HG02610 (cell line): Measurements from ENCODE around the gene SUN1.
"Not testable (repeated sequence)": the region's sequence is repeated elsewhere in the genome, so short reads cannot be mapped to it uniquely, and the experiment has no call there.

Experiments
- ATAC-seq: cut with Tn5 transposase; IDR thresholded peaks from one replicate; pipeline ENCODE4 v1.9.1; 2021; ENCODE audit warnings: mild to moderate bottlenecking, moderate library complexity; ENCODE audit not compliant: unreplicated experiment

Gene SUN1

GRCh38 chr7:833601-834258, 1.5 kb downstream of the SUN1 start:
- no peak for ATAC-seq

DNA sequence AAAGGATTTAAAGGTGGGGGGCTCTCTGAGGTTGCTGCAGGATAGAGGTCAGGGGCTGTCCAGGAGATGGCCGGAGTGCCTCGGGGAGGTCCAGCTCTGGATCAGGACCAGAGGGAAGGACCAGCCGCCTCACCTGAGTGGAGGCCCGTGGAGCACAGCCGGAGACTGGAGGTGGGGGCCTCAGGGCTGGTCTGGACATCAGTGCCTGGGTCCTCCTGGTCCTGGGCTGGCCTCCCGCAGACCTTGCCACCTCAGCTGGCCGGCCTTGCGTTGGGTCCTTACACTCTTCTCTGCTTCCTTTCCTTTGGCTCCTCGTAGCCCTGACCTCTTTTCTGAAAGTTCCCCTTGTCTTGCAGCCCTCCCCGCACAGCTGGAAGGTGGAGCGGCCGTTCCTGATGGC, 2.0 kb downstream of the SUN1 start:
- no peak for ATAC-seq

- ATAC-seq: no peak
Measured at GRCh38 chr7:835021-835420, 2.7 kb downstream of the SUN1 start.

DNA sequence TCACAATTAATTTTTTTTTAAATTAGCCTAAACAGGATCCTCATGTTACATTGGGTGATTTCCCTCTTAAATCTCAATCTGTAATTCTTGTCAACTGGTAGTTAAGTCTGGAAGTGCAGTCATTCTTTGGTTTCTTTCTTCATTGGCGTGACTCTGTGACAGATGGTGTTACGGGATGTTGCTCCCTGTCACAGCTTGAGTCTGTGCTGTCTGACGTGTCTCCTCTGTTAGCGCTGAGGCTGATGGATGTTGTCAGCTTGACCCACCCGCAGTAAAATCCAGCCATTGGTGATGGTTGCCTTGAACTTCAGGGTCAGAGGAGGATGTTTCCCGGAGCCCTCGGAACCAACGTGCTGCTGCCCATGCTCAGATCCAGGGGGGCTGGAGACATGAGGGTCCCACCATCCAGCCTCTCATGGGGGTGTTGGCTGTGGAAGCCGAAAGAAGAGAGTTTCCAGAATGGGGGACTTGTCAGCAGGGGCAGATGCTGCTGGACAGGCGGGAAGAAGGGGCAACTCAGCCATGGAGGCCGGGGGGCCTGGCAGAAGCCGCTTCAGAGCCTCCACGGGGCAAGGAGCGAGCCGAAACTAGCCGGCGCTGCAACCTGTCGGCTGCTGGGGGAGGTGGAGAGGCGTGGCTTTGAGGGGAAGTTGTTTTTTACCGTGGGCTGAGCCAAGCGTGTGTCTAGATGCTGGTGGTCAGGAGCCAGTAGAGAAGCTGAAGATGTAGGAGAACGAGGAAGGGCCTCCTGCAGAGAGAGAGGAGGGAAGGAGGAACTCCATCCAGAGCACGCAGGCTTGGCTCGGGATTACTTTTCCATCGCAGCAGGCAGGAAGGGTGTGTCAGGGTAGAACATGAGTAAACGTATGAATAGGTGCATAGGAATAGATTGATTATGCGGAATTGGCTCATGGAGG, 3.5 kb downstream of the SUN1 start:
- peak; percentile 38 for ATAC-seq

DNA sequence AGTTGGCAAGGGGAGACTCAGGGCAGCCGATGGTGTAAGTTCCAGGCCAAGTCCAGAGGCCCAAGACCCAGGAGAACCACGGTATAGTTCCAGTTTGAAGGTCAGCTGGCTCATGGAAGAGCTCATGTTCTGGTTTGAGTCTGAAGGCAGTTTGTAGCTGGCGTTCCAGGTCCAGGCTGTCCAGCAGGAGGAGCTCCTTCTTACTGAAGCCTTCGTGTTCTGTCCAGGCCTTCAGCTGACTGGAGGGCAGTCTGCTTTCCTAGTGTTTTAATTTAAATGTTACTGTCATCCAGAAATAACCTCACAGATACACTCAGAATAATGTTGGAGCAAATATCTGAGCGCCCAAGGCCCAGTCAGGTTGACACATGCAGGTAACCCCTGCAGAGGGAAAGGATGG, 4.2 kb downstream of the SUN1 start:
- ATAC-seq: no peak

GRCh38 chr7:837001-837400, 4.7 kb downstream of the SUN1 start:
- no peak for ATAC-seq

GRCh38 chr7:840001-840600, 7.8 kb downstream of the SUN1 start:
- no peak for ATAC-seq

GRCh38 chr7:841943-842342, 9.7 kb downstream of the SUN1 start:
- no peak for ATAC-seq

DNA sequence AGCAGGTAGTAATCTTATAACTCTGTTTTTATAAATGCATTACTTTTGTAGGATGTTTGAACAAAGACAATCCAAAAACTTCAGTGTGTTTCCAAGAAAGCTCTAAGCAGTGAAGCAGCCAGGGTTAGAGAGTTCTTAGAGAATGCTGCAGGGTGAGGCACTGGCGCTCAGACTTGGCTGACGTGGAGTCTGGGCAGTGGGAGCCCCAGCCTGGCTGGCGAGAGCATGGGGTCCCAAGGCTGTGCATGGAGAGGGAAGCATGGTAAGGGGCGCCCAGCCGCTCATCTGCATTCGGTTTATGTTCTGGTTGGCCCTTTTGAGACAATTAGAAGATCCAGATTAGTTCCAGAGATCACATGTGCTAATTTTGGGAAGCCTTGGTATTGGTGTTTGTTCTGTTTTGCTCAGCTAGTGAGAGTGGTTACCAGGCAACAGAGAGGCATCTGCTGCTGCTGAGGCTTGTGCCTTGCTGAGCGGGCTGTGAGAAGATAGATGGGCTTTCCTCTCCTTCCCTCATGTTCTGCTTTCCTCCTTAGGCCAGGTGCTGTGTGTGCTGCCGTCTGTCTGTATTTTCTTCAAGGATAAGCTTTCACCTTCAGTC, 10.3 kb downstream of the SUN1 start:
- no peak for ATAC-seq

GRCh38 chr7:843230-843629, 11.0 kb downstream of the SUN1 start:
- no peak for ATAC-seq

DNA sequence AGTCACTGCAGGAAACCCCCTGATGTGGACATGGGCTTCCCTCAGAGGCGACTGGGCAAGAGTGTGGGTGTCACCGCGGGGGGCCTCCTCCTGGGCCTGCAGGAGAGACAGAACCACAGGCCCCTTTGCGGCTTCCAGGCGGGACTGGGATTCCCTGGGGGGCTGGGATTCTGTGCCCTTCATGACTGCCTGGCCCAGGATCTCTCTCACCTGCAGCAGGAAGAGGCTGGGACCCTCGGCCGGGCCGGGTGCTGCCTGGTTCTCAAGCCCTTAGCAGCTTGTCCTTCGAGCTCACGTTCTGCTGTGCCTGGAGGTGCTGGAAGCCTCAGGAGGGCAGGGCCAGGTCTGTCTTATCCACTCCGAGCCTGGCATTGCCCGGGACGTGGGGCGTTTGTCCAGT, 11.8 kb downstream of the SUN1 start:
- ATAC-seq: no peak

DNA sequence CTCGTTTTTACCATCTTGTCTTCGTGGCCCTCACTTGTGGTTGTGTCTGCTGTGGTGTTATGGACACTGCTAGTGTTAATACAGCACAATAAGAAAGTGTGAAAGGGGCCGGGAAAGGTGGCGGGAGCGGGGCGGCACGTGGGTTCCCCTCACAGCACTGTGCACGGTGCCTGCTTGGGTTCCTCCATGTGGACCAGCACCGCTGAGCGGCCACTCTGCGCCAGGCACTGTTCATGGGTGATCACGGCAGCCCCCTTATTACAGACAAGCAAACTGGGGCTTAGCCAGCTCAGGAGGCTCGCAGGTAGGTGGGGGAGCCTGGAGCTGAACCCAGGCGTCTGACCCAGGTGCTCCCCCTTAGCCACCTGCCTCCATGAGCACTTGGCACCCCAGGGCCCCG, 12.2 kb downstream of the SUN1 start:
- ATAC-seq: no peak

- ATAC-seq: no peak
Measured at GRCh38 chr7:845091-845490, 12.8 kb downstream of the SUN1 start.

DNA sequence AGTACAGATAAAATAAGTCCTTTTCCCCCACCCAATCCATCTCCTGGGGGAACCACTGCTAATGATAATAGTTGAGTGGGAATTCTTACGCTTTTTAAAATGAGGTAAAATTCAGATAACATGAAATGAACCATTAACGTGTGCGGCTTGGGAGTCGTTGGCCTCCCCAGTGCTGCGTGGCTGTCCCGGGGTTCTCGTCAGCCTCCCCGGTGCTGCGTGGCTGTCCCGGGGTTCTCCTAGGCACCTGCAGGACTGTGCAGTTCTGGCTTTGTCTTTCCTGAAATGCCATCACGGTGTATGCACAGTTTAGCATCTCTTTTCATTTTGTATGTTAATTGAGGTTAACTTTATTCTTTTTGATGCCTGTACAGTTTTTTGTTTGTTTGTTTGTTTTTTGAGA, 13.5 kb downstream of the SUN1 start:
- ATAC-seq: no peak

GRCh38 chr7:846958-847650, 14.8 kb downstream of the SUN1 start:
- ATAC-seq: not testable (repeated sequence)

- not testable (repeated sequence) for ATAC-seq
Measured at GRCh38 chr7:847728-848127, 15.5 kb downstream of the SUN1 start.

GRCh38 chr7:849145-849544, 16.9 kb downstream of the SUN1 start:
- no peak for ATAC-seq

DNA sequence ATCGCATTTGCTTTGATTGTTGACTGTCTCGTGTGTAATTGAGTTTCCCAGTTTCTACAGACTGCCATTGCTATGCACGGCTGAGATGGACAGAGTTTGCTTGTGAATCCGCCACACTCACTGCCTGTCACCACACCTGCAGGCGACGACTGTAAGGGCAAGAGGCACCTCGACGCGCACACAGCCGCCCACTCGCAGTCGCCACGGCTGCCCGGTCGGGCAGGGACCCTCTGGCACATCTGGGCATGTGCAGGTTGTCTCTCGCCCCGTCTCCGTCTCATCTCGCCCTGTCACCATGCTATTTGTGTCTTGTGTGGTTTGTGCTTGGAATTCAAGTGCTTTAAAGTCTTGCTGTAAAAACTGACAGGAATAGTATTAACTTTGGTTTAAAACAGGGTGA, 17.5 kb downstream of the SUN1 start:
- ATAC-seq: no peak

- no peak for ATAC-seq
Measured at GRCh38 chr7:851204-851603, 18.9 kb downstream of the SUN1 start.

DNA sequence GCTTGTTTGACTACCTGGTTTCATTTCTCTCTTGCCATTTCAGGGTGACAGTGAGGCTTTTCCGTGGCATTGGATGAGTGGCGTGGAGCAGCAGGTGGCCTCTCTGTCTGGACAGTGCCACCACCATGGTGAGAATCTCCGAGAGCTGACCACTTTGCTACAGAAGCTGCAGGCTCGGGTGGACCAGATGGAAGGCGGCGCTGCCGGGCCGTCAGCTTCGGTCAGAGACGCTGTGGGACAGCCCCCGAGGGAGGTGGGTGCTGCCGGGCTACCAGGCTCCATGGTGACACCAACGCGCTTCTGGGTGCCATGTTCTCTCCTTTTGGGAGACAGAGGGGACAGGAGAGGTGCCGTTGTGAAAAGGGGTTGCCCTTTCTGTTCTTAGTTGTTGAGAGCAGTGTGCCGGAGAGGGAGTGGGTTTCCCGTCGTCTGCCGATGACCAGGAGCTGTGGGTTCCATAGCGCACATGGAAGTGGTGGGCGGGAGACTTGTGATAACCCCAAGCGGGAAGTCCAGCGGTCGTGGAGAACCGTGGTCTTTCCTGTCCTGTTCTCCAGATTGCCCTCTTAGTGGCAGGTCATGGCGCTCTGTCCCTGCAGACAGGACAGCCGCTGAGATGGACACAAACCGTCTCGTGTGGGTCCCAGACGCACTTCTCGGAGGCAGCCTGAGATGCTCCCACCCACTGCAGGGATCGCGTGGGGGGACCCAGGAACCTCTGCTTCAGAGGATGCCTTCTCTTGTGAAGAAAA, 21.3 kb downstream of the SUN1 start:
- ATAC-seq: no peak
